K562 (cell line): ENCODE results near the gene SIDT1. TPM values are rescaled to one million over a fixed set of nuclear protein-coding genes. Genes with fewer than 3 reads are reported as not detected.

ENCODE experiments used
- ATAC-seq: fragments of 200-7000 bp; cut with Tn5 transposase; 3 replicates; pipeline ENCODE4 v1.9.1; 2020; ENCODE audit warnings: moderate library complexity
- BruUV-seq: library from RNA; stranded (reverse); fragments of 400-500 nt; replicated peaks from 2 replicates; lab custom pipeline; 2021; lab: Mats Ljungman, UMichigan
- CTCF ChIA-PET: fragments of 300-600 bp; formaldehyde crosslinking; extraction: SDS; loops from one replicate; lab custom pipeline; 2021; ENCODE audit warnings: low intra/inter-chr PET ratio; lab: Yijun Ruan, JAX
- POLR2A ChIA-PET: fragments of 300-600, 350-650 bp; sonication (Branson Sonifier 250); formaldehyde crosslinking; extraction: SDS; loops from one replicate; lab custom pipeline; 2021; ENCODE audit warnings: antibody characterized with exemption, inconsistent platforms; lab: Yijun Ruan, JAX
- DNase-seq, 4 experiments: peaks; one replicate each; pipeline versions ENCODE4 v3.0.0 to v3.0.0-alpha.2; 2011 to 2018; ENCODE audit warnings: low spot score in 3 of 4, mixed read lengths in 3 of 4; ENCODE audit errors: extremely low read depth in 1 of 4
- FAIRE-seq: peaks from 2 replicates; lab custom pipeline; 2011; peaks lifted over from hg19 to GRCh38; lab: Jason Lieb, UNC
- H2AFZ ChIP-seq: 2 replicates; pipeline ENCODE4 v1.6.0; 2011; ENCODE audit warnings: low read depth, low read length, control low read depth, inconsistent platforms
- H3K27ac ChIP-seq: fragments of 200-600 bp; 3 replicates; pipeline ENCODE4 v1.8.0; 2011; ENCODE audit warnings: low read depth, mild to moderate bottlenecking, control low read depth, inconsistent platforms, low read length, moderate library complexity, mixed read lengths; ENCODE audit errors: extremely low read depth
- H3K27me3 ChIP-seq, 2 experiments: fragments of 300-600 bp in 1 of 2; 2 replicates in 1 of 2; 3 replicates in 1 of 2; pipeline versions ENCODE4 v1.6.0 to v1.8.0; 2011; ENCODE audit warnings: inconsistent platforms in 2 of 2, low read length in 2 of 2, mild to moderate bottlenecking in 1 of 2, mixed read lengths in 1 of 2, moderate library complexity in 1 of 2; ENCODE audit not compliant: control insufficient read depth in 2 of 2, insufficient read depth in 2 of 2
- H3K36me3 ChIP-seq: fragments of 300-600 bp; 3 replicates; pipeline ENCODE4 v1.8.0; 2011; ENCODE audit warnings: mild to moderate bottlenecking, low read length, inconsistent platforms; ENCODE audit not compliant: control insufficient read depth, insufficient read depth
- H3K4me1 ChIP-seq, 2 experiments: fragments of 200-600 bp in 1 of 2; replicated peaks in 1 of 2; 2 replicates in 1 of 2; 3 replicates in 1 of 2; pipeline versions ENCODE4 v1.5.1 to v1.8.0; 2011; ENCODE audit warnings: inconsistent platforms in 2 of 2, low read length in 2 of 2, mild to moderate bottlenecking in 1 of 2, mixed read lengths in 1 of 2, moderate library complexity in 1 of 2; ENCODE audit not compliant: control insufficient read depth in 2 of 2, insufficient read depth in 2 of 2
- H3K4me2 ChIP-seq: 2 replicates; pipeline ENCODE4 v1.6.1; 2011; ENCODE audit warnings: low read length, control low read depth, inconsistent platforms, mixed read lengths; ENCODE audit not compliant: insufficient read depth
- H3K4me3 ChIP-seq: fragments of 200-600 bp; sonication (generic), shearing (Covaris generic); 2 replicates; pipeline ENCODE4 v1.5.1; 2016; ENCODE audit warnings: control low read depth, inconsistent platforms
- H3K79me2 ChIP-seq: fragments of 200-600 bp; 3 replicates; pipeline ENCODE4 v1.8.0; 2011; ENCODE audit warnings: low read length, inconsistent platforms; ENCODE audit not compliant: control insufficient read depth, insufficient read depth
- H3K9ac ChIP-seq, 2 experiments: 2 replicates each; pipeline versions ENCODE4 v1.6.0 to v1.6.1; 2011; ENCODE audit warnings: low read depth in 2 of 2, low read length in 2 of 2, control low read depth in 1 of 2, inconsistent platforms in 1 of 2, mild to moderate bottlenecking in 1 of 2, mixed read lengths in 1 of 2; ENCODE audit not compliant: insufficient read depth in 1 of 2
- H3K9me1 ChIP-seq: one replicate; pipeline ENCODE4 v1.6.0; 2011; ENCODE audit warnings: inconsistent platforms, mild to moderate bottlenecking, low read length, moderate library complexity; ENCODE audit not compliant: control insufficient read depth, insufficient read depth
- H3K9me3 ChIP-seq: replicated peaks from 2 replicates; pipeline ENCODE4 v1.5.1; 2011; ENCODE audit warnings: low read depth, low read length, inconsistent platforms; ENCODE audit not compliant: control insufficient read depth, insufficient read depth
- H4K20me1 ChIP-seq: replicated peaks from 2 replicates; pipeline ENCODE4 v1.6.1; 2011; ENCODE audit warnings: low read length, inconsistent platforms, mixed read lengths; ENCODE audit not compliant: control insufficient read depth, insufficient read depth
- HNRNPLL ChIP-seq: fragments of 200-400 bp; formaldehyde crosslinking; IDR thresholded peaks from 2 replicates; pipeline ENCODE4 v1.6.1; 2017; ENCODE audit warnings: low read length, low read depth, mild to moderate bottlenecking; ENCODE audit not compliant: poor library complexity, severe bottlenecking
- HSF4 ChIP-seq: fragments of 250-450 bp; sonication (Bioruptor Pico); IDR thresholded peaks from 2 replicates; pipeline ENCODE4 v2.1.2; 2022; ENCODE audit warnings: mild to moderate bottlenecking, moderate library complexity, borderline replicate concordance
- KAT2B ChIP-seq: IDR thresholded peaks from one replicate; pipeline ENCODE4 v1.6.1; 2012; ENCODE audit warnings: low read depth, mild to moderate bottlenecking, control low read depth, inconsistent platforms, low read length, moderate library complexity
- KDM4B ChIP-seq, 2 experiments: fragments of 450-650 bp in 1 of 2; sonication (generic) in 1 of 2; IDR thresholded peaks; 2 replicates each; pipeline ENCODE4 v1.6.1; 2016 to 2017; ENCODE audit warnings: borderline replicate concordance in 2 of 2, antibody characterized with exemption in 1 of 2, low read depth in 1 of 2, mild to moderate bottlenecking in 1 of 2
- MTA1 ChIP-seq: fragments of 450-650 bp; IDR thresholded peaks from 2 replicates; pipeline ENCODE4 v1.6.1; 2017; ENCODE audit warnings: borderline replicate concordance
- NR2C2 ChIP-seq, 2 experiments: fragments of 200-800 bp in 1 of 2; sonication (Bioruptor generic) in 1 of 2; sonication (generic) in 1 of 2; formaldehyde crosslinking in 1 of 2; IDR thresholded peaks; 2 replicates each; pipeline versions ENCODE4 v1.6.1 to v1.8.0; 2016 to 2022; ENCODE audit warnings: mild to moderate bottlenecking in 1 of 2, missing compliant biosample characterization in 1 of 2, missing genetic modification characterization in 1 of 2, missing genetic modification reagents in 1 of 2
- SIN3A ChIP-seq, 2 experiments: fragments of 150-350 bp in 1 of 2; IDR thresholded peaks; 2 replicates each; pipeline ENCODE4 v1.6.1; 2011 to 2016; ENCODE audit warnings: borderline replicate concordance in 2 of 2, low read depth in 2 of 2, low read length in 2 of 2, mild to moderate bottlenecking in 2 of 2, moderate library complexity in 2 of 2; ENCODE audit not compliant: control insufficient read depth in 1 of 2
- SMARCC2 ChIP-seq: fragments of 450-650 bp; IDR thresholded peaks from 2 replicates; pipeline ENCODE4 v1.6.1; 2017; ENCODE audit warnings: antibody characterized with exemption, moderate library complexity, mild to moderate bottlenecking, low read depth
- TARDBP ChIP-seq: fragments of 450-650 bp; IDR thresholded peaks from 2 replicates; pipeline ENCODE4 v1.6.1; 2016
- WGBS: fragments of 100-300 bp; shearing (Covaris generic); methylation state at CpG from one replicate; pipeline ENCODE4 v1.1.6; 2016; ENCODE audit warnings: low coverage, mixed read lengths; ENCODE audit not compliant: insufficient coverage; ENCODE audit errors: missing lambda C conversion rate; 5-methylcytosine and 5-hydroxymethylcytosine counted together
- in situ Hi-C: fragments of 300-500 bp; cut with MboI; formaldehyde crosslinking; loops from 4 replicates; pipeline ENCODE4 v1.15.0; 2018; ENCODE audit warnings: inconsistent platforms, mixed read lengths
- intact Hi-C: fragments of 100-400 bp; cut with micrococcal nuclease; formaldehyde crosslinking; loops from 2 replicates; pipeline ENCODE4 v1.14.2; 2022
- polyA plus RNA-seq, 8 experiments: library from polyadenylated mRNA; depleted of rRNA in 4 of 8; stranded (reverse) in 5 of 8; unstranded in 3 of 8; fragments of >200 nt; fragmentation: Nextera tagmentation in 2 of 8; fragmentation: Illumina TruSeq in 1 of 8; extraction: Ambion mirVana in 2 of 8; extraction: Trizol in 1 of 8; gene quantifications; 2 replicates each; pipeline versions ENCODE4 v1.2.1 to v1.2.3, GENCODE V29; 2011 to 2014; ENCODE audit warnings: inconsistent platforms in 1 of 8, missing spikeins in 1 of 8
- total RNA-seq, 7 experiments: library from RNA; depleted of rRNA in 6 of 7; stranded (reverse); fragments of >200 nt in 6 of 7; fragmentation: Illumina TruSeq in 2 of 7; extraction: Trizol in 2 of 7; gene quantifications; 2 replicates each; pipeline versions ENCODE4 v1.2.1 to v1.2.3, GENCODE V29; 2011 to 2021; ENCODE audit warnings: low replicate concordance in 1 of 7

SIDT1 gene
- total and polyA plus RNA-seq, 9 of the 15 experiments (the other 6 are each of a cell fraction or from before 2014, with no cell fraction given): not detected

GRCh38 chr3:113574213-113574612, 41.9 kb downstream of the SIDT1 start:
- no TSS peak for BruUV-seq
- DNase-seq (no peak), FAIRE-seq (no peak)
- no peak overlapping the region for H3K27ac ChIP-seq
- no peak overlapping the region for H3K4me2 ChIP-seq
- WGBS: 0% methylated on average over 2 of the region's 2 CpGs
- H3K9ac ChIP-seq: no peak overlapping the region
- H3K9me3 ChIP-seq: no peaks in the 10 kb centered on the region
- no peaks in the 10 kb centered on the region for H3K36me3 ChIP-seq
- in situ Hi-C loops (no loop called here), intact Hi-C loops (no loop called here)
- no peaks in the 10 kb centered on the region for H3K4me1 ChIP-seq
- no peaks in the 10 kb centered on the region for H3K9me1 ChIP-seq
- TF ChIP-seq HNRNPLL (no peak), NR2C2 (CRISPR knock-in tag; IDR thresholded peaks at IDR 0.05) (no peak), NR2C2 (tag; IDR thresholded peaks at IDR 0.05) (no peak), MTA1 (no peak), HSF4 (no peak), SIN3A (IDR thresholded peaks at IDR 0.05; ENCODE audit: borderline replicate concordance in 2 of 2, control insufficient read depth in 1 of 2, low read depth in 2 of 2, low read length in 2 of 2) (no peak), TARDBP (no peak), KAT2B (no peak), SMARCC2 (no peak), KDM4B (IDR thresholded peaks at IDR 0.05; ENCODE audit: borderline replicate concordance in 2 of 2, low read depth in 1 of 2) (no peak)
- TF ChIP-seq, all 486 proteins: peak for 0
- ChIA-PET CTCF (no interaction called here), POLR2A (interaction anchor here (0.7 kb wide), 1 partner anchor 31 kb away, joined by 3 read pairs; no protein-coding TSS in a partner anchor)
- no peak for ATAC-seq
- Histone ChIP-seq H2AFZ (no peak overlapping the region), H4K20me1 (no peaks in the 10 kb centered on the region), H3K4me3 (no peak overlapping the region), H3K27me3 (no peaks in the 10 kb centered on the region), H3K79me2 (no peaks in the 10 kb centered on the region)
